Activated CD4-positive, CD25-positive, alpha-beta regulatory T cell treated with anti-CD3 and anti-CD28 coated beads, Interleukin-2, amount 50 U/mL, for 16 hours (primary cell): ENCODE results near the gene SGO2.
"Not testable (repeated sequence)": the region's sequence is repeated elsewhere in the genome, so short reads cannot be mapped to it uniquely, and the experiment has no call there.

Experiments used
- DNase-seq: peaks from one replicate; pipeline ENCODE4 v3.0.0-alpha.2; 2020; ENCODE audit warnings: low read depth, low spot score

The SGO2 gene

DNA sequence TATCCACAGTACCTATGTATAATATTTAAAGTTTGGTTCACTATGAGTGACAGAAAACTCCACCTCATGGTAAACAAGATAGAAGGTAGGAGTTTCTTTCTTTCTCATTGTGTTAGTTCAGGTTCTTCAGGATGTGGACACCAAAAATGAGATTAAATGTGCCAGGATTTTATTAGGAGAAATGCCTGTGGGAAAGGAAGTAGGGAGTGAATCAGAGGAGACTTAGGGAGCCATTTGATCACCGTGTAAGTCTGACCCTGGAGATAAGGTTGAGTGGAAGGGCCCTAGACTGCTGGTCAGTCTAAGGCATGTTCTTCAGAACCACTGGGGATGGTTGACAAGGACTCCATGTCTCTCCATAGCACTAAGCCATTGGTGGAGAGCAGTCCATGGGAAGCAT, 67.9 kb downstream of the SGO2 start:
- no peak for DNase-seq

DNA sequence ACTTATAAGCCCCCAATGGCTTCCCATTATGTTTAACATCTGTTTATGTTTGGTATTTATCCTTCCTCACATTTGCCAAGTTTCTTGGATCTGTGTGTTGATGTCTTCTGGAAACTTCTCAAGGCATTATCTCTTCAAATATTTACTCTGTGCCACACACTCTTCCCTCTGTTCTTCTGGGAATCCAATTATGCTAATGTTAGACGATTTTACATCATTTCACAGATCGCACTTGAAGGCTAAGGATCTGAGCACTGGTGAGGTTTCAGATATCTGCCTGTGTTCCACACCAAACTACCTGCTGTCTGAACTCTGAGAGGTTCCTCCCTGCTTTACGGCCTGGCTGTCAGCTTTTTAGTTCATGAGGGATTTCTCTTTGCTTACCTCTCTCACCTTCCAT, 69.9 kb downstream of the SGO2 start:
- no peak for DNase-seq

DNA sequence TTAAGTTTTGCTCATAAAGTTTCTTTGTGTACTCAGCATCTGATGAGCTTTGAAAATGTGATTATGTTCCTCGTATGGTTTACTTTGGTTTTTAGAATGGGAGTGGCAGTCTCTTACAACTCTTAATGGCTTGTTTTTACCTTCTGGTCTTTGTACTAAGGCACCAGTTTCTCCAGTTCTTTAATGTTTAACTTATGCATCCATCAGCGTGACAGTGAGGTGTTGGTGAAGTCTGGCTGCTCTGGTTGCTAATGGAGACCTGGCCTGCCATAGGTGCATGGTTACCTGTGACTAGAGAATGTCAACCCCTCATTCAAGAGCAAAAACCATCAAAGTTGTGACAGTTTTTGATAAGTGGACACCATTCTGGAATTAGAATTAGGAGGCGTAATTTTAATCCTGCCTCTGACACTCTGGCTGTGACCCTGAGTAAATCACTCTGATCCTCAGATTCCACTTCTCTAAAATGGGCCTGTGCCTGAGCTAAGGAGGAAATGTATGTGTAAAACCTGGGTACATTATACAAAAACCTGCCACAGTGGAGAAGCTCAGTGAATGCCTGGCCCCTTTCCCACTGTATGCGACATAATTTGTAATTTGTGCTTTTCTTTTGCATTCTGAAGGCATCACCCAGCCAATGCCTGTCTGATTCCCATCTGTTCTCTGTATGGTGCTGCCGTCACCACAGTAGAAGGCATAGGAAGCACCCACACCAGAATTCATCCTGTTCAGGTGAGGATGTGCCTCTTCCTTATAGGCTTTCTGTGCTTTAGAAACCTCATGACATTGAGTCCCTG, 71.0 kb downstream of the SGO2 start:
- DNase-seq, result no peak

DNA sequence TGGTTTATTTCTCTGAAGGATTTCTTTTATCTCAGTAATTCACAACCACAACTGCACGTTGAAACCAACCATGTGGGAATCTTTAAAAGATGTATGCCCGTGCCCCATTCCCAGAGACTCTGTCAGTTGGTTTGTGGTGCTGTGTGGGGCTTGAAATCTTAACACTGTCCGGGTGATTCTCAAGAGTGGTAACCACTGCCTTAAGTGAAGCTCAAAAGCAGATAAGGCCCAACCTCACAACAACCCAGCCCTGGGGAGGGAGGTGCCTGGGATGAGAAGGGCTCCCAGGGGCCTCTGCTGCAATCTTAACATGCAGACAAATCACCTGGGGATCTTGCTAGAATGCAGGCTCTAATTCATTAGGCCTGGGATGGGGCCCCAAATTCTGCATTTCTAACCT, 73.2 kb downstream of the SGO2 start:
- DNase-seq, result no peak

DNA sequence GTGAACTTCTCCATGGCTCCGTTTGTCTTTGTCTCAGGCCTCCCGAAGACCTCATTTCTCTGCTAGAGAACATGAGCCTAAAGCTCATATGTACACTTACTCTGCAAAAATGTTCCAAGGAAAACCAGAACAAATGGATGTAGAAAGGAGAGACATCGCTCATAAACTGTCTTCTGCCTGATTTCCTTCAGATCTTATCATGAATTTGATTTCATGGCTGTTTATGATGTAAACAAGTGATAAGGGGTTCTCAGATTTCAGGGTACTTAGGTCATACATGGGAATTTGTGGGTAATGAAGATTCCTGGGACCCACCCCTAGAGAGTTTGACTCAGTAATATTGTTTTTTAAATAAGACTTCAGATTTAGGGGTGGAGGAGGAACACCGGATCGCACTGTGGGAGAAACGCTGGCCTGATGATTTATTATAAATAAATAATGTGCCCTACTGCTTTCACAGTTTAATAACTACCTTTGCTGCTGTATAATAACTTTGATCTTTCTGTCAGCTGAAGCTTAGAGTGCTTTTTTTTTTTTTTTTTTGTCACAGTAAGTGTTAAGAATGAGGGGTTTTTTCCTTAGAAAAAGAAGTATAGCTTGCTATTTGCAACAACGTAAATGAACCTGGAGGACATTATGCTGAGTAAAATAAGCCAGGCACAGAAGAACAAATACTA, 74.7 kb downstream of the SGO2 start:
- no peak for DNase-seq

DNA sequence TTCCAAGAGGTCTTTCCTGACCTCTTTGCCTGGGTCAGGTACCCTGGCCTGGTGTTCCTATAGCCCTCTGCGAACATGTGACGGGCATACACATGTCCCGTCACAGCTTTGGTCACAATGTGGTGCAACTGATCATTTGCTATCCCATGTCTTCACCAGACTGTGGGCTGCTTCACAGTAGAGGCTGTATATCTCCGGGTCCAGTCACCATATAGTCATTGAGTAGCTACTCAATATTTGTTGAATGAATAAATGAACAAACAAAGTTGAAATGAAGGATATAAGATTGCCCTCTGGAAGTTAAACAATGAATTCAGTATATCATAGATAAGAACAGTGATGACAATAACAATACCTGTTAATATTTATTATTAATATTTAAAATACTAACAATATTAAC, 76.6 kb downstream of the SGO2 start:
- DNase-seq, result no peak

DNA sequence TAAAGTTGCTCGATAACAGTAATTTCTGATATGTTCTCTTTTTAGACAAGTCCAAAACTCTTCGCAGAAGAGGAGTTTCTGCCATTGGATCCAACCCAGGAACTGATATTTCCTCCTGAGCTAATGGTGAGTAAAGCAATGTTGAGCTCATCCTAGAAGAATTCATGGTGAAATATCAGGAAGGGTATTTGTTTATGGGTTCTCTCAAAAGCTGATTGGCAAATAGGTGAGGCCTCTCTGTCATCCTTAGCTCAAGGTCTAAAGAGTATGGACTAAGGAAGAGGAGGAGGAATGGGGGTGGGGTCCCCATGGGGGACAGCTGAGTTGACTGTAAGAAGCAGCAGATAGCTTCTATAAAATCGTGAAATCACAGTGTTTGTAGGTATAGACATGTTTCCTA, 78.0 kb downstream of the SGO2 start:
- no peak for DNase-seq

DNA sequence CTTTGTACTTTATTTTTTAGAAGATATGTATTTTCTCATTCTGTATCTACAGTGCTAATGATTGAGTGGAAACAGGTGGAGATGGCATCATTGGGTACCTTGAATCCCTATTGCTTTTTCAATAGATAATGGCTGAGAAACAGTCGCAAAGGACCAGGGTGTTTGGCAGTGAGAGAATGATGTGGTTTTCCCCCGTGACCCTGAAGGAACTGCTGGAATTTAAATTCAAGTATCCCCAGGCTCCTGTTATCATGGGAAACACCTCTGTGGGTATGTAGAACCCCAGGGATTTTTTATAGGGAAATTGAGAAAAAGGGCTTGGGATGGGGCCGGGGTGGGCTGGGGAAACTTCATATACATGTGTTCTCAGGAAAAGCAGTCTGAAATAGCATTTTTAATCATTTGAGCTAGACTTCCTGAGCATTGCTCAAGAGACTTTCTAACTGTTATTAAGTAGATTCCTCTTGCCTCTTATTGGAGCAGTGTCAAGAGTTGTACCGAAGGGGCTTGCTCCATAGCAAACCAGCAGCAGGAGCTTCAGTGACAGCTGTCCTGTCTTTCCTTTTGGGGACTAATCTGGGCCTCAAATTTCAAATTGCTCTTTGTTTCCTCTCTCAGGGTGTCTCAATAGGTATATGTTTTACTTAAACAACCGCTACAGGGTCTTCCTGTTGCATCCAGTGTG, 78.7 kb downstream of the SGO2 start:
- no peak for DNase-seq

DNA sequence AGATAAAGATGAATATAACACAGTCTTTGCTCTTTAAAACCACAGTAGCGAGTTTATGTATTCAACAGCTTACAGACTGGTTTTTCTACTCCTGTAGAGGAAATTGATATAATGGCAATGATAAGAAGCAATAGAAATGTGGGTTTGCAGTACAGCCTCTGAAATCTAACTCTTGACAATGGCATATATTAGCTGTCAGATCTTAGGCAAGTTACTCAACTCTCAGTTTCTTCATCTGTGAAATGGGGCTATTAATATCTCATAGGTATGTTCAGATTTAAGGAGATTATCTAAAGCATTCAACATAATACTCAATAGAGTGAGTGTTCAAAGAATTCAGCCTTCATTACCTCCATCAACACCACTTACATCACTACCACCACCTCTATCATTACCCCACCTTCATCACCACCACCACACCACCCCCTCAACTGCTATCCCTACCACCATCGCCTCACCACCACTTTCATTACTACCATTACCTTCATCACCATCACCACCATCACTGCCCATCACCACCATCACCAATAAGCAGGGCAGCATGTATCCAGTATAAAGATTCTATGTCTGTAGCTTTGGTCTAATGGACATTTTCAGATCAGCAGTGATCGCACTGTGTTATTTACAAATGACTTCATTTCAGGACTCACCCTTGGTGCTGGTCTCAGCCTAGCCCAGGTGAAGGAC, 82.5 kb downstream of the SGO2 start:
- no peak for DNase-seq

DNA sequence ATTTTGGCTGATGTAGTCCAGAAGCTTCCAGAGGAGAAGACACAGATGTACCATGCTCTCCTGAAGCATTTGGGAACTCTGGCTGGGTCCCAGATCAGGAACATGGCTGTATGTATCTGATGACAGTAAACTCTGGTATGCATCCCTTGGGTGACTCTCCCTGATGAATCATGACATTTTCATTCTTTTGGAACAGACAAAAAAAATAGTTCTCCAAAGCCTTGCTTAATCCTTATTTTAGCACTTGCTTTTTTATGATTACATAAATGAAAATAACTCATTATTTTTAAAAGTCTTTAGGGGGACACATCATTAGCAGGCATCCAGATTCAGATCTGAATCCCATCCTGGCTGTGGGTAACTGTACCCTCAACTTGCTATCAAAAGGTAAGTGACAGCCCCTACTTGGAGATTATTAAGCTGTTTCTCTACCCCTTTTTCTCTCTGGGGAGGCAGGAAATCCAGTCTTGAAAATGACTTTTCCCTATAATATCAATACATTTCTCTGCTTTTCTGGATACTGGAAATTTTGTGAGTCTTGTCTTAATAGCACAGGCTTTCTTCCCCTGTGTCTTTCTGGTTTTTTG, 83.1 kb downstream of the SGO2 start:
- DNase-seq, result no peak

DNA sequence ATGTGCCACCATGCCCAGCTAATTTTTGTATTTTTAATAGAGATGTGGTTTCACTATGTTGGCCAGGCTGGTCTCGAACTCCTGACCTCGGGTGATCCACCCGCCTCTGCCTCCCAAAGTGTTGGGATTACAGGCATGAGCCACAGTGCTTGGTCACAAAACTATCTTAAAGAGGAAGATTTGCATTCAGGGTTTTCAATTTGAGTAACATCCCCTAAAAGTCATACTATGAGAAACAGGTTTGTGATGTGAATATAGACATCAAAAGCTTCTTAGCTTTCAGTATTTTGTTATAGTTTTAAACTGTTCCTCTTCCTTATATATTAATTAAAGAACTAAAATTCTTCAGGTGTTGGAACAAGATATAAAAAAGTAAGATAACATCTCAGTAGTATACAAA, 84.2 kb downstream of the SGO2 start:
- not testable (repeated sequence) for DNase-seq

DNA sequence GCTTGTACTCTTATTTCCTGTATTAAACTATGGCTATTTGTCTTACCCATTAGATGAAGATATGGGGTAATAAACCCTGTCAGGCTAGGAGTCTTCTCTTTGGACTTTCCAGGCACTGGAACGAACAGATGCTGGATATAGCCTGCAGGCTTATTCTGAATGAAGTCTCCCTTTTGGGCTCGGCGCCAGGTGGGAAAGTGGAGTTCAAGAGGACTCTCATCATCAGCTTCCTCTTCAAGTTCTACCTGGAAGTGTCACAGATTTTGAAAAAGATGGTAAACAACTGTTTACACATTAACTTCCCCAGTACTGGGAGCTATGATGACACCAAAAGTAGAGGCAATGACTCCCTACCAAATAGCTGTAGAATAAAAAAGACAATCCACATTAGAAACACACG, 87.7 kb downstream of the SGO2 start:
- DNase-seq, result no peak

DNA sequence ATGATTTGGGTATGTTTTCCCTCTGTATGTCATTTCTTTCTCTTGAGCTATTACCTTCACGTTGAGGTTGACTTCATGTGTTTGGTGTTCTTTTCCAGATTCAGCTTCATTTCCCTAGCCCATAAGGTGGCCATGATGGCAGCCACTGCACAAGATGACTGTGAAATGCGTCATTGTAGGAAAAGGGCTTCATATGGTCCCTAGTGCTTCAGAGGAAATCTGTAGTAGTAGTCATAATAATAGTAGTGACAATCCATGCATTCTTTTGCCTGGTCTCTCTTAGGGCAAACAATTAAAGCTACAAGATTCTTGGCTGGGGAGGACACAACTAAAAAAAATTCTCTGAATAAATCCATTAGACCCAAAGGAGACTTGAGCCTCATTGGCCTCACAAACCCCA, 88.2 kb downstream of the SGO2 start:
- no peak for DNase-seq

DNA sequence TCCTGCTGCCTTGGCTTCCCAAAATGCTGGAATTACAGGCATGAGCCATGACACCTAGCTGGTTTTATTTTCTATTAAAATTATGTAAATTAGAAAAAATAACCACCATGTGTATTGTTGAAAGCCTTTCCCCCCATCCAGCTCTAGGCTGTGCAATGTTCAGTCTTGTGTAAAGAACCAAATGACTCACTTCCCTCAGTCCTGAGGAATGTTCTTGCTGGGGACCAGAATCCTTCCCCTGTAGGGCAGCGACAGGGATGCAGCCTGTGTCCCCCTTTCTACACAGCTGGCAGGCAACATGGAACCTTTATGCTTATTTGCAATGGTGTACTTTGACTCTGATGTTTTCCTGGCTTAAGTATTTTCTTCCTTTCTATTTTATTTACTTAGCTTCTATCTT, 89.2 kb downstream of the SGO2 start:
- no peak for DNase-seq

DNA sequence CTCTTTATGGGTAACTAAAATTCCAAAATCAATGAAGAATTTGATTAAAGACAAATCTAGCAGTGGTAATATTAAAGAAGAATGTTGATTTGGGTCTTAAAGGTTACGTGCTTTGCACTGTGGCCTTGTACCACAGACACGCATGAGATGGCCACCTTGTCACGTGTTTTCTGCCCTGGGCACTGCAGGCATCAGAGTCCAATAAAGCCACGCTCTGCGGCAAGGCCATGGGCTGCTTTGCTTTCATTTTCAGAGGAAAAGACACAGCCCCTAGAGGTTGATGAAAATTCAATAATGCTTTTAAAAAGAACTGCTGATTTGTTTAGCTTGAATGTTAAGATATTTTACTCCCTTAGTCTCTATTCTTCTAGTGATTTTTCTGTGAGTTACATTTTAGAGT, 90.2 kb downstream of the SGO2 start:
- no peak for DNase-seq

DNA sequence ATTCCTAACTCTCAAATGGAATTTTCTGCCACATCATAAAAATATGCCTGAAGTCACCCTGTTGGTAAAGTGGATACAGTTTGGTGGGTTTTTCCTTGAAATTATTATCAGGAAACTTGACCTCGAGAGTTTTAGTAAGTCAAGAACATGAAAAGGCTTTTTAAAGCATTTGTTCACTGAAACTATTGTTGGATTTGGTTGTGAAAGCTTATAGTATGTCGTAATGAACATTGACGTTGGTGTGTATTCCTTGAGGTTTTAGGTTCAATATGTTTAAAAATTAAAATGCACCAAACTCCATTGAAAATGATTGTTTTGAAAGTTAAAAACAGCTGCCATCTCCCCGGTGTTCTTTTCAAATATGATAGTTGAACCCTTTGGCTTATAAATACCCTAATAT, 90.6 kb downstream of the SGO2 start:
- no peak for DNase-seq

DNA sequence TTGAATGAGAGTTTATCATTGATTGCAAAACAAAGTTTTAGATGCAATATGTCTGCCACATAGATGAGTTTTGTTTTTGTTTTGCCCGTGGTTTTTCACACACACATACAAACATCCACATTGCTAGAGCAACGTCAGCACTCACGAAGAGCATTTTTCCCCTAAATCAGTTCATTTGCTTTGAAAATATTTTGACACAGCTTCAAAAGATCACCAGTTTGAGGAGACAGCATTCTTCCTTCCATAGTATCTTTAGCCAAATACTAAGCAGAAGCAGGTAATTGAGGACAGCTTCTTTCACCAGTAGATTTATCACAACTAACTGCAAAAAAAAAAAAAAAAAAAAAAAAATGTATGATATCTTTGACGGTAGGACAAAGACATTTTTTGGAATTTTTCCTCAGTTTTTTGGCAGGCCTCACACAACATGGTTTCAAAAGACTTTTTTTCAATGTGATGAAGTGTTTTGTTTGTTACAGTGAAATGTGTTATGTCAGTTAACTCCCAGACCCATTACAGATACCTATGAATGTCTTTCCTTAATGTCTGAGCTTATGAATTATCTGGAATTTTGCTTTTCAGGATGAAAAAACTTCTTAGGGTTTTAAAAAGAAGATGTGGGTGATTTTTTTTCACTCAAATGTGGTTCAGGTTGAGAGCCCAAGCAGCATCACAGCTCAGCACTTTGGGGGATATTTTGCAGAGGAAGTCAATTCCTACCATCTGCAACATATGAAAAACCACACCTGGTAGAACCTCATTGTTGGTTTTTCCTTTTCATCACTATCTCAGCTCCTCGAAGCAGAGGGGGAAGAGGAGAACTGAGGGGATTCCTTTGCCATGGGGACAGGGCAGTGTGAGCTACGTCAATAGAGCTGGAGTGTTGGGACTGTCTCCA, 91.4 kb downstream of the SGO2 start:
- no peak for DNase-seq

DNA sequence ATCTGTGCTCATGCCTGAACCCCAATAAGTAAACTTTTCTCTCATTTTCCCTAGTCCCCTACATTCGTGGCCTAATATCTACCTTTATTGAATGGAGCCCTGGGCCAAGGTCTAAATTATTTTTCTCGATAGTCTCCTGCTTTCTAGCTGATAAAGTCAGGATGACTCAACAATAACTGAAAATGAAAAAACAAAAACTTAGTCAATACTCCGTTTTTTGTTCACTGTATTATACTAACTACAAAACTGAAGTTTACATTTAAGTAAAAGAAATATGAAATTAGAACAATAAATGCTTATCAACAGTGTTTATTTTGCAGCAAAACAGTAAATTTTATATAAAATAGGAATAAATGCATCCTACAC, 92.0 kb downstream of the SGO2 start:
- no peak for DNase-seq

DNA sequence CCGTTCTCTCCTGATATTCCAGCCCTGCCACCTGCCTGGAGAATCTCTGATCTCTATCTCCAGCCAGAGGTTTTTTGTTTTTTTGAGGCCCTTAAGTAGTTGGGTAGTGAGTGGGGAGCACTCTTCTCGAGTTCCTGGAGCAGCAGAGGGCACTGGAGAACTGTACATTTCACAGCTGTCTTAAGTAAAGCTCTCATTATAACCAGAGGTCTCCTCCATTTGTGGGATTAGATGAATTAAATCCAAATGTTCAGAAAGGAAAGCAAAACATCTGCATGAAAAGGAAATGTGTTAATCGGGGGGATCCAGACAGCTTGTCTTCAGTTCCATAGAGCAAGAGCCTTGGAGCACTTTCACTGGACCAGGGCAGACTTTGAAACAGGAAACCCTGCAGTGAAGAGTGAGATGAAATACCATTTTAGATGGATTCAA, 92.6 kb downstream of the SGO2 start:
- DNase-seq, result no peak

DNA sequence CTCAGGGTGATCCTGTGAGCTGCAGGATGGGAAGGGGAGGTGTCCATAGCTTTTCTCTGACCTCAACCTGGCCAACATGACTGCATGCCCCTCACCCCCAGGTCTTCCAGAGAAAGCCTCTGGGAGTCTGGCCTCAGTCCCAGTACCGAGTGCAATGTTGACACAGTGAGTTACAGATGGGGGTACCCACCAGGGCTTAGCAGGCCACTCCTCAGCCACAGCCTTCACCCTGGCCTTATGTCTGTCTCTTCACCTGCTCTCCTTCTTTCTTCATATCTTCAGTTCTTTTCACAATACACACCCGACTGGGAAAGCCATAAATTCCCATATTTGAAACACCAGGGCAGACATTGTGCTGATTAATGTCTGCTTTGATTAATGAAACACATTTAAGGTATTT, 93.3 kb downstream of the SGO2 start:
- no peak for DNase-seq
